HL-60 (cell line): ENCODE results near the gene MGAT5B.

Source experiments
- DNase-seq, 2 experiments: peaks; one replicate each; pipeline ENCODE4 v3.0.0-alpha.2; 2010 to 2020; ENCODE audit warnings: low read depth in 1 of 2, low spot score in 1 of 2
- H3K27ac ChIP-seq: fragments of 250-450 bp; sonication (Bioruptor Pico); replicated peaks from 2 replicates; pipeline ENCODE4 v1.5.1; 2020; ENCODE audit warnings: mild to moderate bottlenecking, moderate library complexity
- H3K27me3 ChIP-seq: fragments of 250-450 bp; sonication (Bioruptor Pico); 2 replicates; pipeline ENCODE4 v1.5.1; 2021; ENCODE audit warnings: mild to moderate bottlenecking, moderate library complexity; ENCODE audit not compliant: insufficient read depth, poor library complexity, severe bottlenecking
- H3K4me3 ChIP-seq: replicated peaks from 2 replicates; pipeline ENCODE4 v1.5.1; 2011; ENCODE audit warnings: mild to moderate bottlenecking, control low read depth, low read length; ENCODE audit not compliant: insufficient read depth
- GABPA ChIP-seq: IDR thresholded peaks from 2 replicates; pipeline ENCODE4 v1.6.1; 2012; ENCODE audit warnings: low read depth
- POLR2AphosphoS5 ChIP-seq: IDR thresholded peaks from 2 replicates; pipeline ENCODE4 v1.6.1; 2012; ENCODE audit warnings: low read depth
- REST ChIP-seq: IDR thresholded peaks from 2 replicates; pipeline ENCODE4 v1.6.1; 2012; ENCODE audit warnings: low read depth; ENCODE audit not compliant: insufficient replicate concordance
- SPI1 ChIP-seq: IDR thresholded peaks from 2 replicates; pipeline ENCODE4 v1.6.1; 2012; ENCODE audit warnings: low read depth, mild to moderate bottlenecking, borderline replicate concordance
- TF ChIP-seq, protein P1 (sequence below): IDR thresholded peaks from one replicate; pipeline ENCODE4 v1.5.1; 2011; ENCODE audit warnings: low read length, control low read depth, inconsistent platforms; ENCODE audit not compliant: insufficient read depth

The MGAT5B gene

GRCh38 chr17:76944477-76944876, 76.3 kb downstream of the MGAT5B start:
- H3K27ac ChIP-seq, result no peak overlapping the region
- peaks cover 10% of the 10 kb centered on the region for H3K27me3 ChIP-seq
- no peak for DNase-seq
- H3K4me3 ChIP-seq, result no peak overlapping the region
- TF ChIP-seq SPI1, result no peak
- TF ChIP-seq GABPA, result no peak
- no peak for TF ChIP-seq POLR2AphosphoS5
- no peak for TF ChIP-seq REST
- TF ChIP-seq, protein P1, sequence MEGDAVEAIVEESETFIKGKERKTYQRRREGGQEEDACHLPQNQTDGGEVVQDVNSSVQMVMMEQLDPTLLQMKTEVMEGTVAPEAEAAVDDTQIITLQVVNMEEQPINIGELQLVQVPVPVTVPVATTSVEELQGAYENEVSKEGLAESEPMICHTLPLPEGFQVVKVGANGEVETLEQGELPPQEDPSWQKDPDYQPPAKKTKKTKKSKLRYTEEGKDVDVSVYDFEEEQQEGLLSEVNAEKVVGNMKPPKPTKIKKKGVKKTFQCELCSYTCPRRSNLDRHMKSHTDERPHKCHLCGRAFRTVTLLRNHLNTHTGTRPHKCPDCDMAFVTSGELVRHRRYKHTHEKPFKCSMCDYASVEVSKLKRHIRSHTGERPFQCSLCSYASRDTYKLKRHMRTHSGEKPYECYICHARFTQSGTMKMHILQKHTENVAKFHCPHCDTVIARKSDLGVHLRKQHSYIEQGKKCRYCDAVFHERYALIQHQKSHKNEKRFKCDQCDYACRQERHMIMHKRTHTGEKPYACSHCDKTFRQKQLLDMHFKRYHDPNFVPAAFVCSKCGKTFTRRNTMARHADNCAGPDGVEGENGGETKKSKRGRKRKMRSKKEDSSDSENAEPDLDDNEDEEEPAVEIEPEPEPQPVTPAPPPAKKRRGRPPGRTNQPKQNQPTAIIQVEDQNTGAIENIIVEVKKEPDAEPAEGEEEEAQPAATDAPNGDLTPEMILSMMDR, result no peak

DNA sequence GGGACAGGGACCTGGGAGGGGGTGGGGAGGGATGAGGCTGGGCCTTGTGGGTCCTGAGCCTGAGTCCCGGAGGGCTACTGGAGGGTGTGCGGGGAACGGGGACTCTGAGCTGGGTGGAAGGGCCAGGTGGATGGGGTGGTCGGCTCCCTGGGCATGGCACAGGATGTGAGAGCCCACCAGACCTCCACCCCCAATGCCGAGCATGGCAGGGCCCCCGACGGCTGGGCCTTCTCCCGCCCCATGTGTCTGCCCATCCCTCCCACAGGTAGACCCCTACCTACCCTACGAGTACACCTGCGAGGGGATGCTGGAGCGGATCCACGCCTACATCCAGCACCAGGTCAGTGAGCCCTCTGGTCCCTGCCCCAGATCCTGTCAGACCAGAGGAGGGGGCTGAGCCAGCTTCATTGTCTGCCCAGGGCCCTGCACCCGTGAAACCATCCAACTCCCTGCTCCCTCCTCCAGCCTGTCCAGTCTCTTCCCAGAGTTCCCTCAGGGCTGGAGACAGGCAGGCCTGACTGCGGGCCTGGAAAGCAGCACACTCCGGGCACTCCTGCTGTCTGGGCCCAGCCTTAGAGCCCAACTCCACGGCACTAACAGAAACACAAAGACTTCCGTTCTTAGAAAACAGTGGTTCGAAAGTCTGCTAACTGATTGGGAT, 78.0 kb downstream of the MGAT5B start:
- H3K4me3 ChIP-seq, result no peak overlapping the region
- TF ChIP-seq POLR2AphosphoS5, result no peak
- no peak for TF ChIP-seq REST
- TF ChIP-seq SPI1, result no peak
- no peak for TF ChIP-seq GABPA
- TF ChIP-seq, protein P1, result no peak
- DNase-seq, result no peak
- H3K27ac ChIP-seq, result no peak overlapping the region
- peaks cover 10% of the 10 kb centered on the region for H3K27me3 ChIP-seq

DNA sequence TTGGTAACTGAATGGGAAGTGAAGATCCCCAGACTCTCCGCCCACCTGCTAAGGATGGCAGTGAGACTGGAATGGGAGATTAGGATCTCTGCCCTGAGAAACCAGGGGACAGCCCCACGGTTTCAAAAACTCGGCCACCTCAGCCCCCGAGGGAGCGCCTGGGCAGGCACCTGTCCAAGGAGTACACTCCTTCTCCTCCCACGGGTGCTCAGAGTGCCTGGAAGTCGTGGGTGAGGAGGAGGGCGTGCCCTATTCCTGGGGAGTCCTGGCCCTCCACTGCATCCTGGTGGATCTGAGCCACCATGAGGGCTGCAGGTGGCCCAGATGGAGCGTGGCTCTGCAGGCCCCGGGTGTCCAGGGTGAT, 78.5 kb downstream of the MGAT5B start:
- TF ChIP-seq REST (no peak), GABPA (no peak), POLR2AphosphoS5 (no peak)
- Histone ChIP-seq H3K4me3 (no peak overlapping the region), H3K27ac (no peak overlapping the region), H3K27me3 (peaks cover 10% of the 10 kb centered on the region)
- DNase-seq, result no peak
